Panc1 (cell line): ENCODE results near the gene FGF4.

Experiments used
- POLR2AphosphoS5 ChIP-seq: IDR thresholded peaks from 2 replicates; pipeline ENCODE4 v1.6.1; 2012; ENCODE audit warnings: mild to moderate bottlenecking, low read depth, low read length, moderate library complexity
- TF ChIP-seq, protein P1 (sequence below), 2 experiments: IDR thresholded peaks; 2 replicates each; pipeline ENCODE4 v1.6.1; 2011 to 2012; ENCODE audit warnings: low read depth in 2 of 2, control low read depth in 1 of 2, low read length in 1 of 2, mild to moderate bottlenecking in 1 of 2, moderate library complexity in 1 of 2; ENCODE audit not compliant: insufficient read depth in 1 of 2

DNA sequence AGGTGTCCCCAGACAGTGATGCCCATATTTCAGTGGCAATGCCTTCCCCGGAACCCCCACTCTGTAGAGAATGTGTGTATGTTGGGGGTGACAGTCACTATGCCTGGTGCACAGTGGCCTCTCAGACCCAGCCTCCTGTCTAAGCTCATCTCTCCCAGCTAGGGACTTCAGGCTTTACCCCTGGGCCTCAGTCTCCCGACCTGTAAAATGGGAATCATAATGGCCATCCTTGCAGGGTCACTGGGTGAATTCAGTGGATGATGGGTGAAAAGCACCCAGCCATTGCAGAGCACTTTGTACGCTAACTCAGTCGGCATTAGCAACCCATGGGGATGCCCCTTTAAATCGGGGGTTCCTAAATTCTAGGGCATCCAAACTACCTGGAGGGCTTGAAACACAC lies 25.1 kb upstream of the FGF4 start:
- no peak for TF ChIP-seq POLR2AphosphoS5
- TF ChIP-seq, protein P1, sequence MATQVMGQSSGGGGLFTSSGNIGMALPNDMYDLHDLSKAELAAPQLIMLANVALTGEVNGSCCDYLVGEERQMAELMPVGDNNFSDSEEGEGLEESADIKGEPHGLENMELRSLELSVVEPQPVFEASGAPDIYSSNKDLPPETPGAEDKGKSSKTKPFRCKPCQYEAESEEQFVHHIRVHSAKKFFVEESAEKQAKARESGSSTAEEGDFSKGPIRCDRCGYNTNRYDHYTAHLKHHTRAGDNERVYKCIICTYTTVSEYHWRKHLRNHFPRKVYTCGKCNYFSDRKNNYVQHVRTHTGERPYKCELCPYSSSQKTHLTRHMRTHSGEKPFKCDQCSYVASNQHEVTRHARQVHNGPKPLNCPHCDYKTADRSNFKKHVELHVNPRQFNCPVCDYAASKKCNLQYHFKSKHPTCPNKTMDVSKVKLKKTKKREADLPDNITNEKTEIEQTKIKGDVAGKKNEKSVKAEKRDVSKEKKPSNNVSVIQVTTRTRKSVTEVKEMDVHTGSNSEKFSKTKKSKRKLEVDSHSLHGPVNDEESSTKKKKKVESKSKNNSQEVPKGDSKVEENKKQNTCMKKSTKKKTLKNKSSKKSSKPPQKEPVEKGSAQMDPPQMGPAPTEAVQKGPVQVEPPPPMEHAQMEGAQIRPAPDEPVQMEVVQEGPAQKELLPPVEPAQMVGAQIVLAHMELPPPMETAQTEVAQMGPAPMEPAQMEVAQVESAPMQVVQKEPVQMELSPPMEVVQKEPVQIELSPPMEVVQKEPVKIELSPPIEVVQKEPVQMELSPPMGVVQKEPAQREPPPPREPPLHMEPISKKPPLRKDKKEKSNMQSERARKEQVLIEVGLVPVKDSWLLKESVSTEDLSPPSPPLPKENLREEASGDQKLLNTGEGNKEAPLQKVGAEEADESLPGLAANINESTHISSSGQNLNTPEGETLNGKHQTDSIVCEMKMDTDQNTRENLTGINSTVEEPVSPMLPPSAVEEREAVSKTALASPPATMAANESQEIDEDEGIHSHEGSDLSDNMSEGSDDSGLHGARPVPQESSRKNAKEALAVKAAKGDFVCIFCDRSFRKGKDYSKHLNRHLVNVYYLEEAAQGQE (IDR thresholded peaks at IDR 0.05; ENCODE audit: insufficient read depth in 1 of 2, low read depth in 2 of 2, low read length in 1 of 2): no peak
